WTC11 (cell line): ENCODE data around the gene NNMT. TPM values are rescaled to one million over a fixed set of nuclear protein-coding genes. Genes with fewer than 3 reads are reported as not detected.
A peak's percentile ranks its signal among the peaks of the same experiment; 100 is the strongest.

Source experiments
- ATAC-seq: fragments of 200-7000 bp; cut with Tn5 transposase; 2 replicates; pipeline ENCODE4 v1.10.0; 2021; ENCODE audit warnings: mild to moderate bottlenecking, moderate library complexity
- CTCF ChIA-PET: fragments of 300-600 bp; sonication (Branson Sonifier 250); formaldehyde crosslinking; loops from one replicate; lab custom pipeline; 2021; ENCODE audit warnings: antibody characterized with exemption; lab: Charles Lee
- POLR2A ChIA-PET: fragments of 350-600 bp; sonication (Branson Sonifier 250); formaldehyde crosslinking; loops from one replicate; lab custom pipeline; 2021; ENCODE audit warnings: antibody characterized with exemption; lab: Charles Lee
- DNase-seq: peaks from one replicate; pipeline ENCODE4 v3.0.0; 2021; ENCODE audit warnings: low spot score
- H3K27ac Mint-ChIP-seq: 2 replicates; pipeline ENCODE4 v1.8.0; 2021; ENCODE audit warnings: mixed read lengths
- H3K27me3 Mint-ChIP-seq: 2 replicates; pipeline ENCODE4 v1.8.0; 2021; ENCODE audit warnings: low read depth, mild to moderate bottlenecking, moderate library complexity, mixed read lengths
- H3K36me3 Mint-ChIP-seq: 2 replicates; pipeline ENCODE4 v1.8.0; 2021; ENCODE audit warnings: mixed read lengths
- H3K4me1 Mint-ChIP-seq: 2 replicates; pipeline ENCODE4 v1.8.0; 2022; ENCODE audit warnings: mixed read lengths
- H3K4me3 Mint-ChIP-seq: 2 replicates; pipeline ENCODE4 v1.8.0; 2021; ENCODE audit warnings: mild to moderate bottlenecking, moderate library complexity, mixed read lengths
- H3K9me3 Mint-ChIP-seq: 2 replicates; pipeline ENCODE4 v1.8.0; 2021; ENCODE audit warnings: mixed read lengths
- CBFB ChIP-seq: sonication (generic); formaldehyde crosslinking; IDR thresholded peaks from 2 replicates; pipeline ENCODE4 v1.8.1; 2022; ENCODE audit warnings: mild to moderate bottlenecking, low read depth, missing genetic modification reagents
- CDX4 ChIP-seq: fragments of 250-450 bp; sonication (Bioruptor Pico); IDR thresholded peaks from 2 replicates; pipeline ENCODE4 v1.9.0; 2021; ENCODE audit warnings: moderate library complexity, mild to moderate bottlenecking, inconsistent platforms, borderline replicate concordance
- CREB1 ChIP-seq: sonication (generic); formaldehyde crosslinking; IDR thresholded peaks from 2 replicates; pipeline ENCODE4 v1.8.0; 2023; ENCODE audit warnings: mild to moderate bottlenecking, missing genetic modification reagents
- CREM ChIP-seq: sonication (generic); formaldehyde crosslinking; IDR thresholded peaks from 2 replicates; pipeline ENCODE4 v1.8.1; 2022; ENCODE audit warnings: mild to moderate bottlenecking, missing genetic modification reagents, moderate library complexity
- CTCF ChIP-seq: fragments of 200-600 bp; IDR thresholded peaks from 2 replicates; pipeline ENCODE4 v1.8.0; 2022; ENCODE audit warnings: antibody characterized with exemption
- E2F5 ChIP-seq: sonication (generic); formaldehyde crosslinking; IDR thresholded peaks from 2 replicates; pipeline ENCODE4 v1.8.1; 2022; ENCODE audit warnings: mild to moderate bottlenecking, moderate library complexity, missing genetic modification reagents
- ELF4 ChIP-seq: sonication (generic); formaldehyde crosslinking; IDR thresholded peaks from 2 replicates; pipeline ENCODE4 v1.8.1; 2022; ENCODE audit warnings: low read depth, mild to moderate bottlenecking, moderate library complexity, missing genetic modification reagents
- FOXK1 ChIP-seq: sonication (generic); formaldehyde crosslinking; IDR thresholded peaks from 2 replicates; pipeline ENCODE4 v1.8.0; 2022; ENCODE audit warnings: mild to moderate bottlenecking, moderate library complexity, missing genetic modification reagents
- FOXP4 ChIP-seq: sonication (generic); formaldehyde crosslinking; IDR thresholded peaks from 2 replicates; pipeline ENCODE4 v1.8.0; 2022; ENCODE audit warnings: mild to moderate bottlenecking, missing genetic modification reagents
- GRHL2 ChIP-seq: fragments of 250-450 bp; sonication (Bioruptor Pico); IDR thresholded peaks from 2 replicates; pipeline ENCODE4 v1.8.0; 2022; ENCODE audit warnings: mild to moderate bottlenecking, moderate library complexity; ENCODE audit not compliant: insufficient replicate concordance, severe bottlenecking
- IRF2 ChIP-seq: sonication (generic); formaldehyde crosslinking; IDR thresholded peaks from 2 replicates; pipeline ENCODE4 v1.8.0; 2022; ENCODE audit warnings: low read depth, missing genetic modification reagents, borderline replicate concordance
- KAT7 ChIP-seq: sonication (generic); formaldehyde crosslinking; IDR thresholded peaks from 2 replicates; pipeline ENCODE4 v1.8.1; 2023; ENCODE audit warnings: missing genetic modification reagents, mild to moderate bottlenecking, borderline replicate concordance
- NFATC4 ChIP-seq: fragments of 250-450 bp; sonication (Bioruptor Pico); IDR thresholded peaks from 2 replicates; pipeline ENCODE4 v1.9.0; 2021; ENCODE audit warnings: mild to moderate bottlenecking
- PRRX2 ChIP-seq: fragments of 250-450 bp; sonication (Bioruptor Pico); IDR thresholded peaks from 2 replicates; pipeline ENCODE4 v1.8.0; 2021; ENCODE audit warnings: mild to moderate bottlenecking
- TEAD4 ChIP-seq: sonication (generic); formaldehyde crosslinking; IDR thresholded peaks from 2 replicates; pipeline ENCODE4 v1.8.0; 2022; ENCODE audit warnings: mild to moderate bottlenecking, missing genetic modification reagents
- ZBTB21 ChIP-seq: sonication (generic); formaldehyde crosslinking; IDR thresholded peaks from 2 replicates; pipeline ENCODE4 v1.8.1; 2023; ENCODE audit warnings: mild to moderate bottlenecking, missing genetic modification reagents, borderline replicate concordance
- ZNF121 ChIP-seq: sonication (generic); formaldehyde crosslinking; IDR thresholded peaks from 2 replicates; pipeline ENCODE4 v1.8.0; 2023; ENCODE audit warnings: missing genetic modification reagents
- ZNF317 ChIP-seq: sonication (generic); formaldehyde crosslinking; IDR thresholded peaks from 2 replicates; pipeline ENCODE4 v1.8.1; 2023; ENCODE audit warnings: low read depth, mild to moderate bottlenecking, moderate library complexity, missing genetic modification reagents, borderline replicate concordance
- ZNF396 ChIP-seq: fragments of 250-450 bp; sonication (Bioruptor Pico); IDR thresholded peaks from 2 replicates; pipeline ENCODE4 v1.8.0; 2021; ENCODE audit warnings: mild to moderate bottlenecking, moderate library complexity, borderline replicate concordance
- ZNF425 ChIP-seq: fragments of 250-450 bp; sonication (Bioruptor Pico); conservative IDR thresholded peaks from 2 replicates; pipeline ENCODE4 v1.9.0; 2021; ENCODE audit warnings: mild to moderate bottlenecking
- total RNA-seq: library from RNA; stranded (reverse); gene quantifications from 3 replicates; pipeline ENCODE4 v1.2.3, GENCODE V29; 2021

The NNMT gene
- total RNA-seq, 1 experiment from 2014 or later = 0.50 TPM

DNA sequence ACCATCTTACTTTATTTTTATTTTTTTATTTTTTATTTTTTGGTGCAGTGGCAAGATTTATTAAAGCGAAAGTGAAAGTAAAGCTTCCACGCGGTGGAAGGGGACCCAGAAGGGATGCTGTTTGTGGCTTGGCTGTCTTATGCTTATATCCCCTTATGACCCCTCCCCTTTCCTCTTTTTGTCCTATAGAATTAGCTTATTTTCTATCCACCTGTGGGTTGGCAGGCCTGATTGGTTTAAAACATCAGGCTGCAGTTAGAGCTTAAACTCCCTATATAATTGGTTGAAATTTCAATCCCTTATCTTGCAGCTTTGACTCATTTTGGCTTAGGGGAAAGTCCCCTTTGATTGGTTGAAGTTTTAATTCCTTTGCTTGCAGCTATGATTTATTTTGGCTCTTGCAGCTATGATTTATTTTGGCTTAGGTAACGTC, 50.5 kb downstream of the NNMT start:
- H3K36me3 Mint-ChIP-seq = peaks cover 11% of the 10 kb centered on the region
- ChIA-PET CTCF (interaction anchor here (1.0 kb wide), 1 partner anchor 24 kb away, joined by 3 read pairs; no protein-coding TSS in a partner anchor), POLR2A (no interaction called here)
- TF ChIP-seq ZNF396 (CRISPR knock-in tag) (no peak), FOXP4 (CRISPR knock-in tag) (no peak), KAT7 (no peak), ZNF317 (no peak), ZNF121 (CRISPR knock-in tag) (no peak), NFATC4 (CRISPR knock-in tag) (no peak), ZNF425 (CRISPR knock-in tag) (no peak)
- ATAC-seq (no peak), DNase-seq (no peak)
- H3K9me3 Mint-ChIP-seq = peaks cover 12% of the 10 kb centered on the region
- peaks cover 9% of the 10 kb centered on the region; the same call in 1 of the 2 replicates for H3K4me1 Mint-ChIP-seq
- H3K4me3 Mint-ChIP-seq = no peak overlapping the region
- no peaks in the 10 kb centered on the region for H3K27me3 Mint-ChIP-seq
- H3K27ac Mint-ChIP-seq = no peak overlapping the region

DNA sequence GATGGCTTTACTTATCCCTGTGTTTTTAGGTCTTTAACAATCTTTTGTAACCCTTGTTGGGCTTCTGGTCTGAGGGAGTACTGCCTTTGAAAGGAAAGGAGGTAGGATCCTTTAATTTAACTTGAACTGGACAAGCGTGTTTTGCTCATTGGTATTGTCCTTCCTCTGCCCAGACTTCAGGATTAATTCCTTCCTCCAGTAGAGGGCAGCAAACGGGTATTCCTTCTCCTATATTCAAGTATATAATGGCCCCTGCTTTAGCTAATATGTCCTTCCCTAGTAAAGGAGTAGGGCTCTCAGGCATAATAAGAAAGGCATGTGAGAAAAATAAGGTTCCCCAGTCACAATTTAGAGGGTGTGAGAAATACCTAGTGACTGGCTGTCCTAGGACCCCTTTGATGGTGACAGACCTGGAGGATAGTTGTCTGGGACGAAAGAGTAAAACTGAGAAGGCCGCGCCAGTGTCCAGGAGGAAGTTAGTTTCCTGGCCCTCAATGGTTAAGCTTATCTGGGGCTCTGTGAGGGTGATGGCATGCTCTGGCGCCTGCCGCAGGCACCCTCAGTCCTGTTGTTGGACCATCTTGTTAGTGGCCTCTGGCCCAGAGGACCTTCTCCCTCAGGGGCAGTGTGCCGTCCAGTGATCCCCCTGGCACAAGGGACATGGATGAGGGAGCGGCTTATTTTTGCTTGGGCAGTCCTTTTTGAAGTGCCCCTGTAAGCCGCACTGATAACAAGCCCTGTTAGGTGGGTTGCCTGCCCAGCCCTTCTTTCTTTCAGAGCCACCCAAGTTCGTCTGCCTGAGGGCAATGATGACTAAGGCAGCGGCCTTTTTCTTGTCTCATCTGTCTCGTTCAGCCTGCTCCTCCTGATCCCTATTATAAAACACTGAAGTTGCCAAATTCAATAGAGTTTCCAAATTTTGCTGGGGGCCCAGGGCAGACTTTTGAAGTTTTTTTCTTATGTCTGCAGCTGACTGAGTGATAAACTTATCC, 52.3 kb downstream of the NNMT start:
- DNase-seq (peak; percentile 34), ATAC-seq (peak; percentile 86)
- Mint-ChIP-seq H3K4me3 (no peak overlapping the region), H3K36me3 (peaks cover 11% of the 10 kb centered on the region), H3K27me3 (no peaks in the 10 kb centered on the region), H3K27ac (no peak overlapping the region), H3K4me1 (peaks cover 9% of the 10 kb centered on the region; the same call in 1 of the 2 replicates), H3K9me3 (peaks cover 12% of the 10 kb centered on the region)
- TF ChIP-seq CTCF (peak; percentile 51), E2F5 (CRISPR knock-in tag) (no peak)
- ChIA-PET POLR2A (no interaction called here), CTCF (interaction anchor here (0.6 to 1.2 kb wide), 8 partner anchors 8 to 221 kb away, joined by 3 to 5 read pairs (median 4); no protein-coding TSS in a partner anchor)

DNA sequence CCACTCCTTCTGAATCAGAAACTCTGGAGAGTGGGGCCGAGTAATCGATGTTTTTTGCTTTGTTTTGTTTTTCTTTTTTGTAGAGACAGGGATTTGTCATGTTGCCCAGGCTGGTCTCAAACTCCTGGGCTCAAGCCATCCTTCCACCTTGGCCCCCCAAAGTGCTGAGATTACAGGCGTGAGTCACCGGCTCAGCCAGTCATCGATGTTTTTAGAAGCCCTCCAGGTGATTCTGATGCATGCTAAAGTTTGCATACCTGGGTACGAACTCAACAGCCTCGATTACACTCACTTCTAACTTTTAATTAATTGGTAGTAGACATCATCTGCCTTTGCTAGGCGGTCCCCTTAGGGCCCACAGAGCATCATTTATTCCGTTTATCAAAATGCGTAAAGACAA, 53.8 kb downstream of the NNMT start:
- Mint-ChIP-seq H3K4me1 (peaks cover 9% of the 10 kb centered on the region; the same call in 1 of the 2 replicates), H3K27ac (no peak overlapping the region)
- POLR2A ChIA-PET = no interaction called here
- no peak for TF ChIP-seq CREB1 (CRISPR knock-in tag)
- no peak for TF ChIP-seq CREM (CRISPR knock-in tag)
- no peak for TF ChIP-seq FOXK1
- no peak for TF ChIP-seq ELF4
- no peak for TF ChIP-seq IRF2 (CRISPR knock-in tag)
- no peak for TF ChIP-seq CDX4
- TF ChIP-seq CBFB (CRISPR knock-in tag) = no peak
- no peak for TF ChIP-seq TEAD4
- no peak for TF ChIP-seq NFATC4 (CRISPR knock-in tag)
- TF ChIP-seq PRRX2 (CRISPR knock-in tag) = no peak
- TF ChIP-seq ZBTB21 = no peak
- TF ChIP-seq GRHL2 = no peak
- TF ChIP-seq, all 79 proteins: peak for 0
- no peak overlapping the region for H3K4me3 Mint-ChIP-seq
- DNase-seq (no peak), ATAC-seq (no peak)
- CTCF ChIA-PET = interaction anchor here (0.7 to 1.5 kb wide), 2 partner anchors 10 to 1101 kb away, joined by 3 to 4 read pairs; no protein-coding TSS in a partner anchor
- peaks cover 13% of the 10 kb centered on the region for H3K9me3 Mint-ChIP-seq
- no peaks in the 10 kb centered on the region for H3K27me3 Mint-ChIP-seq
- peaks cover 11% of the 10 kb centered on the region for H3K36me3 Mint-ChIP-seq
